Trophoblast cell (in vitro differentiated cells and primary cell): ENCODE measurements around the gene KIF1A.
"Not testable (repeated sequence)": the region's sequence is repeated elsewhere in the genome, so short reads cannot be mapped to it uniquely, and the experiment has no call there.

ENCODE experiments used
- DNase-seq, 2 donors: peaks; one replicate each; pipeline ENCODE4 v3.0.0-alpha.2; 2016
- H2AFZ ChIP-seq: 2 replicates; pipeline ENCODE4 v1.6.1; 2013; ENCODE audit warnings: low read length, moderate library complexity, mild to moderate bottlenecking; ENCODE audit not compliant: insufficient read depth, poor library complexity
- H2AK5ac ChIP-seq: 2 replicates; pipeline ENCODE4 v1.6.1; 2013; ENCODE audit warnings: mild to moderate bottlenecking, low read length
- H2BK120ac ChIP-seq: 2 replicates; pipeline ENCODE4 v1.6.1; 2013; ENCODE audit warnings: low read length, mild to moderate bottlenecking, moderate library complexity; ENCODE audit not compliant: insufficient read depth, poor library complexity
- H2BK12ac ChIP-seq: 2 replicates; pipeline ENCODE4 v1.6.1; 2013; ENCODE audit warnings: mild to moderate bottlenecking, low read length, moderate library complexity
- H2BK5ac ChIP-seq: 2 replicates; pipeline ENCODE4 v1.6.1; 2013; ENCODE audit warnings: low read length, low read depth, moderate library complexity, mild to moderate bottlenecking; ENCODE audit not compliant: poor library complexity
- H3K14ac ChIP-seq: 2 replicates; pipeline ENCODE4 v1.6.1; 2013; ENCODE audit warnings: mild to moderate bottlenecking, low read length
- H3K18ac ChIP-seq: 2 replicates; pipeline ENCODE4 v1.6.1; 2013; ENCODE audit warnings: mild to moderate bottlenecking, low read length
- H3K23ac ChIP-seq: 2 replicates; pipeline ENCODE4 v1.6.1; 2013; ENCODE audit warnings: low read length
- H3K27ac ChIP-seq: 2 replicates; pipeline ENCODE4 v1.5.1; 2013; ENCODE audit warnings: low read depth, mild to moderate bottlenecking, inconsistent platforms, low read length, moderate library complexity
- H3K27me3 ChIP-seq: 2 replicates; pipeline ENCODE4 v1.6.1; 2013; ENCODE audit warnings: inconsistent platforms, mild to moderate bottlenecking, low read length, moderate library complexity; ENCODE audit not compliant: insufficient read depth
- H3K36me3 ChIP-seq, 2 experiments: 1 replicate in 1 of 2; 2 replicates in 1 of 2; pipeline ENCODE4 v1.6.1; 2013; ENCODE audit warnings: low read length in 2 of 2, mild to moderate bottlenecking in 2 of 2, moderate library complexity in 1 of 2; ENCODE audit not compliant: insufficient read depth in 2 of 2, control insufficient read depth in 1 of 2
- H3K4ac ChIP-seq: 2 replicates; pipeline ENCODE4 v1.6.1; 2013; ENCODE audit warnings: low read depth, mild to moderate bottlenecking, low read length, moderate library complexity
- H3K4me1 ChIP-seq, 2 experiments: 1 replicate in 1 of 2; 2 replicates in 1 of 2; pipeline ENCODE4 v1.6.1; 2013; ENCODE audit warnings: low read length in 2 of 2, mild to moderate bottlenecking in 2 of 2, moderate library complexity in 1 of 2; ENCODE audit not compliant: insufficient read depth in 2 of 2, control insufficient read depth in 1 of 2
- H3K4me2 ChIP-seq: 2 replicates; pipeline ENCODE4 v1.6.1; 2013; ENCODE audit warnings: inconsistent platforms, mild to moderate bottlenecking, low read length, moderate library complexity
- H3K4me3 ChIP-seq: 2 replicates; pipeline ENCODE4 v1.5.1; 2013; ENCODE audit warnings: mild to moderate bottlenecking, low read depth, low read length, inconsistent platforms
- H3K79me1 ChIP-seq: one replicate; pipeline ENCODE4 v1.6.1; 2013; ENCODE audit warnings: low read length
- H3K79me2 ChIP-seq: 2 replicates; pipeline ENCODE4 v1.6.1; 2013; ENCODE audit warnings: low read length, mild to moderate bottlenecking; ENCODE audit not compliant: control insufficient read depth, insufficient read depth, poor library complexity
- H3K9ac ChIP-seq: 2 replicates; pipeline ENCODE4 v1.6.1; 2013; ENCODE audit warnings: mild to moderate bottlenecking, low read length
- H3K9me3 ChIP-seq: 2 replicates; pipeline ENCODE4 v1.6.1; 2013; ENCODE audit warnings: low read depth, mild to moderate bottlenecking, control low read depth, inconsistent platforms, low read length; ENCODE audit not compliant: insufficient read depth
- H4K12ac ChIP-seq: 2 replicates; pipeline ENCODE4 v1.6.1; 2013; ENCODE audit warnings: low read depth, mild to moderate bottlenecking, low read length, moderate library complexity
- H4K8ac ChIP-seq: 2 replicates; pipeline ENCODE4 v1.6.1; 2013; ENCODE audit warnings: low read depth, mild to moderate bottlenecking, low read length, moderate library complexity
- H4K91ac ChIP-seq: one replicate; pipeline ENCODE4 v1.6.1; 2013; ENCODE audit warnings: low read depth, mild to moderate bottlenecking, low read length, moderate library complexity
- WGBS: extraction: QIAGEN DNeasy Blood & Tissue Kit; methylation state at CpG from one replicate; pipeline ENCODE4 v1.1.7; 2013; ENCODE audit warnings: missing lambda C conversion rate; ENCODE audit not compliant: insufficient read length, insufficient coverage; ENCODE audit errors: extremely low coverage; 5-methylcytosine and 5-hydroxymethylcytosine counted together

KIF1A gene

GRCh38 chr2:240701736-240702639 lies 118.0 kb downstream of the KIF1A start:
- no peaks in the 10 kb centered on the region for H3K4me1 ChIP-seq
- no peaks in the 10 kb centered on the region for H3K27me3 ChIP-seq

GRCh38 chr2:240701091-240701735 lies 118.8 kb downstream of the KIF1A start:
- no peak overlapping the region for H3K4me2 ChIP-seq
- H4K91ac ChIP-seq: no peak overlapping the region
- no peaks in the 10 kb centered on the region for H3K79me2 ChIP-seq
- no peak overlapping the region for H2BK12ac ChIP-seq
- no peak overlapping the region for H2BK5ac ChIP-seq
- H4K12ac ChIP-seq: no peak overlapping the region
- H3K36me3 ChIP-seq: no peaks in the 10 kb centered on the region
- H3K9ac ChIP-seq: no peak overlapping the region
- H3K27ac ChIP-seq: no peak overlapping the region
- H2BK120ac ChIP-seq: no peak overlapping the region
- H2AFZ ChIP-seq: no peak overlapping the region
- no peak overlapping the region for H3K4ac ChIP-seq
- no peaks in the 10 kb centered on the region for H3K79me1 ChIP-seq
- no peak overlapping the region for H3K14ac ChIP-seq
- no peak overlapping the region for H3K18ac ChIP-seq
- H2AK5ac ChIP-seq: no peak overlapping the region
- no peak overlapping the region for H3K23ac ChIP-seq
- no peaks in the 10 kb centered on the region for H3K27me3 ChIP-seq
- H4K8ac ChIP-seq: no peak overlapping the region
- DNase-seq: no peak
- H3K4me3 ChIP-seq: no peak overlapping the region
- no peaks in the 10 kb centered on the region for H3K9me3 ChIP-seq
- no CpG with 5 or more reads among the region's 67 CpGs for WGBS
- H3K4me1 ChIP-seq: no peaks in the 10 kb centered on the region

More at GRCh38 chr2:240701736-240702639, 118.0 kb downstream of the KIF1A start:
- Histone ChIP-seq H3K9ac (no peak overlapping the region), H3K23ac (no peak overlapping the region), H3K4me3 (no peak overlapping the region), H3K36me3 (no peaks in the 10 kb centered on the region), H3K79me1 (no peaks in the 10 kb centered on the region), H2AFZ (no peak overlapping the region), H2BK5ac (no peak overlapping the region), H2BK120ac (no peak overlapping the region), H3K9me3 (no peaks in the 10 kb centered on the region), H3K4ac (no peak overlapping the region), H3K4me2 (no peak overlapping the region), H2AK5ac (no peak overlapping the region), H3K79me2 (no peaks in the 10 kb centered on the region), H3K18ac (no peak overlapping the region), H2BK12ac (no peak overlapping the region), H4K91ac (no peak overlapping the region), H3K14ac (no peak overlapping the region), H4K12ac (no peak overlapping the region), H3K27ac (no peak overlapping the region), H4K8ac (no peak overlapping the region)
- DNase-seq: no peak
- WGBS: no CpG with 5 or more reads among the region's 30 CpGs

- H3K27me3 ChIP-seq, H3K4ac ChIP-seq, H3K9me3 ChIP-seq, H2BK12ac ChIP-seq, H3K4me1 ChIP-seq, H3K36me3 ChIP-seq, H2AFZ ChIP-seq, H2BK120ac ChIP-seq, H3K14ac ChIP-seq, H3K4me3 ChIP-seq, H4K91ac ChIP-seq, H2AK5ac ChIP-seq, H4K12ac ChIP-seq, H3K79me1 ChIP-seq, H3K23ac ChIP-seq, H4K8ac ChIP-seq, H3K27ac ChIP-seq, H3K9ac ChIP-seq, DNase-seq, H3K4me2 ChIP-seq, H3K79me2 ChIP-seq, H2BK5ac ChIP-seq, H3K18ac ChIP-seq: not testable (repeated sequence)
- no CpG with 5 or more reads among the region's 21 CpGs for WGBS
Measured at GRCh38 chr2:240700616-240701015, 119.4 kb downstream of the KIF1A start.

GRCh38 chr2:240699835-240700234 lies 120.2 kb downstream of the KIF1A start:
- H3K9ac ChIP-seq, H4K8ac ChIP-seq, H3K79me1 ChIP-seq, H4K12ac ChIP-seq, H2BK120ac ChIP-seq, H4K91ac ChIP-seq, H3K18ac ChIP-seq, H3K4me3 ChIP-seq, H3K27ac ChIP-seq, H2BK5ac ChIP-seq, H3K9me3 ChIP-seq, H2AFZ ChIP-seq, H3K23ac ChIP-seq, H3K27me3 ChIP-seq, DNase-seq, H3K4me1 ChIP-seq, H2BK12ac ChIP-seq, H3K14ac ChIP-seq, H3K4ac ChIP-seq, H3K79me2 ChIP-seq, H3K4me2 ChIP-seq, H2AK5ac ChIP-seq, H3K36me3 ChIP-seq: not testable (repeated sequence)
- no CpG with 5 or more reads among the region's 8 CpGs for WGBS
